ENCODE data around the gene GJA5. TPM values are rescaled to one million over a fixed set of nuclear protein-coding genes. Genes with fewer than 3 reads are reported as not detected.

Gene GJA5
- total RNA-seq, 2 donors from 2014 or later, result not detected

DNA sequence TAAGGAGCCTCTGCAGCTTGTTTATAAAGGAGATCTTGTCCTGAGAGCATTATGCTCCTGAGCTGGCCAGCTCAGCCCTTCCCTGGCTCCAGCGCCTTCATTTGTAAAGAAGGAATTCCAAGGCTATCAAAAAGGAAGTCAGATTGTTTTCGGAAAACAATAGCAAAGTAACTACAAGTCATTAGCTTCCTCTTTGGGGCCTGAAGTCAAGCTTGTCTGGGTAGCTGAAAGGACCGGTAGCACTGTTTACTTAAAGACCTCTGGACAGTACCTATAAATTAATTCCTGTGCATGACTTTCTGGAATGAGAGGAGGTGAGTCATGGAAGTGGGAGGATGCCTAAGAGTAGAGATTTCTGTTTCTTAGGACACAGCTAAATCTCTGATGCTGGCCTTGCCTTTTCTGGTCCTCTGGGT is 20.7 kb upstream of the GJA5 start:
- Mint-ChIP-seq H3K27ac (no peak overlapping the region), H3K4me3 (no peak overlapping the region), H3K27me3 (ENCODE audit: low read depth) (peaks cover 10% of the 10 kb centered on the region), H3K36me3 (ENCODE audit: insufficient read depth in 2 of 2) (no peaks in the 10 kb centered on the region), H3K9me3 (no peaks in the 10 kb centered on the region), H3K4me1 (ENCODE audit: low read depth) (no peaks in the 10 kb centered on the region)
- ATAC-seq (replicated peaks in 1 of 2) (no peak), DNase-seq (no peak)

DNA sequence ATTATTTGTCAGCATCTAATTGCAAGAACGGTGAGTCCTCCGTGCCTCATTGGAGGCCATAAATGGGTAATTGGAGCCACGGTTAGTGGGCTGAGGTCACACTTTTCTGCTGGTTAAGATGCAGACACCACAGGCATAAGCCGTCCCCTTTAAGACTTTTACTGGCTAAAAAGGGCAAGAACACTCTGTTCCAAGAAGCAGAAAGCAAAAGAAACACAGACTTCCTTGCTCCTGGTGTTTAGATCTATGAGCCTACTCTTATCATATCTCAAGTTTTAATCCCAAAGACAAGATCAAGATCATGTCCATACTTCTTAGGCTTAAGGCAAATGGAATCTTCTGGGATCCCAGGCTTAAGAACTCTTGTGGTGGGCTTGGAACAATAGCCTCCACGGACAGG is 17.3 kb upstream of the GJA5 start:
- ATAC-seq (replicated peaks in 1 of 2) (no peak), DNase-seq (no peak)
- H3K36me3 Mint-ChIP-seq (ENCODE audit: insufficient read depth in 2 of 2), result no peaks in the 10 kb centered on the region
- H3K4me3 Mint-ChIP-seq, result no peak overlapping the region
- no peaks in the 10 kb centered on the region for H3K9me3 Mint-ChIP-seq
- H3K4me1 Mint-ChIP-seq (ENCODE audit: low read depth), result no peaks in the 10 kb centered on the region
- peaks cover 21% of the 10 kb centered on the region for H3K27me3 Mint-ChIP-seq (ENCODE audit: low read depth)
- no peak overlapping the region for H3K27ac Mint-ChIP-seq

GRCh38 chr1:147773215-147773715 is 12.9 kb upstream of the GJA5 start:
- Mint-ChIP-seq H3K4me3 (no peak overlapping the region), H3K27me3 (ENCODE audit: low read depth) (peaks cover 24% of the 10 kb centered on the region), H3K4me1 (ENCODE audit: low read depth) (peaks cover 6% of the 10 kb centered on the region), H3K9me3 (no peaks in the 10 kb centered on the region), H3K36me3 (ENCODE audit: insufficient read depth in 2 of 2) (no peaks in the 10 kb centered on the region), H3K27ac (no peak overlapping the region)
- ATAC-seq (replicated peaks in 1 of 2) (no peak), DNase-seq (no peak)

DNA sequence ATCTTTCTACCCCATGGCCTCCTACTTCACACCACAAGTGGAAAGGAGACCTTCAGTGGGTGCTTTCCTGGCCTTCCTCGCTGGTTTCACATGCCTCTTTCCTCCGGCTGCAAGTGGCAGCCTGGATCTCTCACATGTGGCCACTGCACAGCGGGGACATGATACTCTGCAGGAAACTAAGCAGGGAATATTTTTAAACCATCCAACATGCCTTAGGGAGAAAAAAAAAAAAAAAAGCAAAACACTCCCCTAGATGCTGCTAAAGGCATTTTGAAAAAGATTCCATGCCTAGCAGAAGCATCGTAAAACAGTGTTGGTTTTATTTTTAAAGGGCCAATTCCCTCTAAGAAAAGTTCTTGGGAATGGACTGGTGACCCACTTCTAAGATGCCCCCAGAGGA is 12.2 kb upstream of the GJA5 start:
- DNase-seq, result no peak
- peaks cover 6% of the 10 kb centered on the region for H3K4me1 Mint-ChIP-seq (ENCODE audit: low read depth)
- no peaks in the 10 kb centered on the region for H3K36me3 Mint-ChIP-seq (ENCODE audit: insufficient read depth in 2 of 2)
- ATAC-seq (replicated peaks in 1 of 2), result no peak
- peaks cover 24% of the 10 kb centered on the region for H3K27me3 Mint-ChIP-seq (ENCODE audit: low read depth)
- H3K9me3 Mint-ChIP-seq, result no peaks in the 10 kb centered on the region
- no peak overlapping the region for H3K27ac Mint-ChIP-seq
- H3K4me3 Mint-ChIP-seq, result no peak overlapping the region

- Mint-ChIP-seq H3K27ac (no peak overlapping the region), H3K36me3 (ENCODE audit: insufficient read depth in 2 of 2) (no peaks in the 10 kb centered on the region), H3K27me3 (ENCODE audit: low read depth) (peaks cover 24% of the 10 kb centered on the region), H3K4me3 (no peak overlapping the region), H3K4me1 (ENCODE audit: low read depth) (peaks cover 6% of the 10 kb centered on the region), H3K9me3 (no peaks in the 10 kb centered on the region)
- DNase-seq (no peak), ATAC-seq (replicated peaks in 1 of 2) (peak; percentile 40 to 59)
Observed at GRCh38 chr1:147771226-147772125, 11.1 kb upstream of the GJA5 start.

DNA sequence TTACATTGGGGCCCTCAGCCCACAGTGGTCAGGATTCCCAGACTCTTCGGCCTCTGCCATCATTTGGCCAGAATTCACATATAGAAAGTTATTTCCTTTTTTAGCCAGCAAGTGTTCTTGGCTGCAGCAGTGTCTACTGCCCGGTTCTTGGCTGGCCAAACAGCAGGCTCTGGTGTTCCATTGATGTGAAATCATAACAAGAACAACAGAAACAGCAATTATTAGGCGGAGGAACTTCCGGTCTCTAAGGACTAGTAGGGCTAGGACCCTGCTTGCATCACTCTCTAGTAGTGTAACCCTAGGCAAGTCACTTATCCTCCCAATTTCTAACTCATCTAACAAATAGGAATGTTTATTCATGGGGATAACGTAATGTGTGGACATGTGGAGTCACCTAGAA is 8.7 kb upstream of the GJA5 start:
- no peak for DNase-seq
- ATAC-seq (replicated peaks in 1 of 2), result no peak
- no peaks in the 10 kb centered on the region for H3K36me3 Mint-ChIP-seq (ENCODE audit: insufficient read depth in 2 of 2)

DNA sequence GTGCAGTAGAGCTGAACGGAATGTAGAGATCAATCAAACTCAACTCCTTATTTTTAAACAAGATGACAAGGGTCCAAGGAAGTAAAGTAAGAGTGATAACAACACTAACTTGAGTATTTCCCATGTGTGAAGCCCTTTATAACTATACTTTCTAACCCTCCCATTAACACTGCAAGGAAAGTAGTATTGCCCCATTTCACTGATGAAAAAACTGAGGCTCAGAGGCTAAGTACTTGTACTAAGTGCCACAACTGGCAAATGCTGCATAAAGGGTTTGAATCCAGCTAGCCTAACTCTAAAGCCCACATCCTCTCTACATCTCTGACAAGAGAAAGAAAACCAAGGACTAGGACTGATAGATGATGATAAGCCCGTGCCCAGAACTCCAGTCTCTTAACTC is 8.2 kb upstream of the GJA5 start:
- Mint-ChIP-seq H3K27me3 (ENCODE audit: low read depth) (peaks cover 14% of the 10 kb centered on the region), H3K4me3 (no peak overlapping the region), H3K9me3 (no peaks in the 10 kb centered on the region), H3K36me3 (ENCODE audit: insufficient read depth in 2 of 2) (no peaks in the 10 kb centered on the region), H3K4me1 (ENCODE audit: low read depth) (peaks cover 6% of the 10 kb centered on the region), H3K27ac (no peak overlapping the region)
- DNase-seq, result no peak
- no peak for ATAC-seq (replicated peaks in 1 of 2)

More for the DNA sequence above, 8.7 kb upstream of the GJA5 start:
- H3K4me3 Mint-ChIP-seq, result no peak overlapping the region
- no peaks in the 10 kb centered on the region for H3K9me3 Mint-ChIP-seq
- peaks cover 18% of the 10 kb centered on the region for H3K27me3 Mint-ChIP-seq (ENCODE audit: low read depth)
- H3K27ac Mint-ChIP-seq, result no peak overlapping the region
- H3K4me1 Mint-ChIP-seq (ENCODE audit: low read depth), result peaks cover 6% of the 10 kb centered on the region

DNA sequence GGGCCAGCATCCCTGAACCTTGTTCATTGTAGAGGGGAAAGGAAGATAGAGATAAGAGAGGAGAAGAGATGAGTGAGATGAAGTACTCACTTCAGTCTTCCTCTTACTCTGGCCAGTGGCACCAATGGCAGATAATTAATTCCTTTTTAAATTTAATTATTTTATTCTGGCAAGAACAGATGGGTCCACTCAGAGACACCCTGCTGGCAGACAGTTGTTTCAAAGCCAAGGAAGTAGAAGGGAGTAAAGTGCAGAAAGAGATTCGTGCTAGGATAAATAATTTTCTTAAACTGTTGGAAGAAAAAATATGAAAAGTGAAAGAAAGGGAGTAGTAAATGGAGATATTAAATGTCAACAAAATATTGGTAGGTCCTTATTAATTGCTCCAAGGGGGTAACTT is 7.7 kb upstream of the GJA5 start:
- H3K27ac Mint-ChIP-seq, result no peak overlapping the region
- no peak for ATAC-seq (replicated peaks in 1 of 2)
- H3K4me1 Mint-ChIP-seq (ENCODE audit: low read depth), result peaks cover 9% of the 10 kb centered on the region
- H3K9me3 Mint-ChIP-seq, result no peaks in the 10 kb centered on the region
- no peak for DNase-seq
- no peaks in the 10 kb centered on the region for H3K36me3 Mint-ChIP-seq (ENCODE audit: insufficient read depth in 2 of 2)
- H3K27me3 Mint-ChIP-seq (ENCODE audit: low read depth), result peaks cover 9% of the 10 kb centered on the region
- H3K4me3 Mint-ChIP-seq, result no peak overlapping the region

GRCh38 chr1:147762233-147763024 is 2.0 kb upstream of the GJA5 start:
- no peaks in the 10 kb centered on the region for H3K36me3 Mint-ChIP-seq (ENCODE audit: insufficient read depth in 2 of 2)
- peak overlapping the region; percentile 2 for H3K27ac Mint-ChIP-seq
- ATAC-seq (replicated peaks in 1 of 2) (no peak), DNase-seq (no peak)
- no peak overlapping the region for H3K4me3 Mint-ChIP-seq
- H3K27me3 Mint-ChIP-seq (ENCODE audit: low read depth), result no peaks in the 10 kb centered on the region
- H3K4me1 Mint-ChIP-seq (ENCODE audit: low read depth), result peaks cover 22% of the 10 kb centered on the region
- H3K9me3 Mint-ChIP-seq, result no peaks in the 10 kb centered on the region

- H3K27me3 Mint-ChIP-seq (ENCODE audit: low read depth), result no peaks in the 10 kb centered on the region
- no peak overlapping the region for H3K4me3 Mint-ChIP-seq
- DNase-seq, result no peak
- no peaks in the 10 kb centered on the region for H3K9me3 Mint-ChIP-seq
- H3K4me1 Mint-ChIP-seq (ENCODE audit: low read depth), result peaks cover 22% of the 10 kb centered on the region
- H3K36me3 Mint-ChIP-seq (ENCODE audit: insufficient read depth in 2 of 2), result no peaks in the 10 kb centered on the region
- no peak overlapping the region for H3K27ac Mint-ChIP-seq
- ATAC-seq (replicated peaks in 1 of 2), result no peak
Observed at GRCh38 chr1:147758379-147759100, 1.9 kb downstream of the GJA5 start.

DNA sequence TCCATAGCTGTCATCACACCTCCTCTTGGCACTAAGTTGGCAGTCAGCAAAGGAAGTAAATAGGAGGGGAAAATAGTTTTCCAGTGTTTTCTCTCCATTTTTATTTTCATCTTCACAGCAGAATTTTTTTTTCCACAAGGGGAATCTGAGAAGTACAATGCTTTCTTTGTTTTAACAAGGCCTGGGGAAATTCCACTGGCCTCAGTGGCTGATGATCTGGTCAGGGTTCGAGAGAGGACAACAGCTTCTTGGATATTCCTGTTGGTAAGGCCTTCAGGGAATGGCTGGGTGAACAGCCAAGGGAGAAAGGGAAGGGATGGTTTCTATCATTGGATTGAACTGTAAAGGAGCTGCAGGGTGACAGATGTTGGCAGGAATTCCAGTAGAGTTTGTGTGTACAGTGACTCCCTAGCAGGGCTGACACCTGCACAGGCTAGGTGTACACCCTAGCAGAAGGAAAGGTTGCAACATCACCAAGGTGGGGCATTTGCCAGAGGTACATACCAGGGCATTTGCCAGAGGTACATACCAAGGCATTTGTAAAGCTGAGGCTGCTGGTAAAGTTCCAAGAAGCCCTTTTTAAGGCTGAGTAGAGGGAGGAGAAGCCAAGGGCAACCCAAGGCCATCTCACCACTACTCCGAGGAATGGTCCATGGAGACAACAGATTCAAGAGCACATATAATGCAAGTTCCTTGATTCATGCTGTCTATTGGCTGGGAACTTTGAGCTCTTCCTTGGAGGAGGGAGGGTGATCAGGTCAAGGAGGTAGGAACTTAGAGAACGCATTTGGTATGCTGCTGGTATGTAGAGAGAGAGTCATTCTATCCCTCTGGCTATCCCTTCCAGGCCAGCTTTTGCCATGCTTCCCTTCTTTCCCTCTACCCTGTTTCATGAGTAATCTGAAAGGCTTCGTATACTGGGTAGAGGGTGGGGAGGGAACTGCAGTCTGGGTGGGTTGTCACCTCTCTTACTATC is 3.1 kb downstream of the GJA5 start:
- H3K4me1 Mint-ChIP-seq (ENCODE audit: low read depth), result peaks cover 10% of the 10 kb centered on the region

DNA sequence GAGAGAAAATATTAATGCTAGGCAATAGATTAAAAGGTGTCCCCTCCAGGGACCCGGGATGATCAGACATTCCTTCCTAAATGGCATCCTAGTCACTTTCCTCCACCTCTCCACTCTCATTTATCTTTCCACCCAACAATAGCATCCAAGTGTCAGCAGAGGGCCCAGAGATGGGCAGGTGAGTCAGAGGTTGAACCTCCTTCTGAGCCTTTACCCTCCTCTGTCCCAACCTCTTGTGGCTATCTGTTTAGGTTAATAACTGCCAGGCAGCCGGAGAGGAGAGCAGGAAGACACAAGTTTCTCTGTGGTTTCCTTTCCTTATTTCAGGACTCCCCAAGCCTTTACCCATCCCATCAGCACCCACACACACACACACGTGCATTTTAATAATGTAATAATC is 4.1 kb downstream of the GJA5 start:
- ATAC-seq (replicated peaks in 1 of 2) (no peak), DNase-seq (no peak)
- Mint-ChIP-seq H3K36me3 (ENCODE audit: insufficient read depth in 2 of 2) (no peaks in the 10 kb centered on the region), H3K27ac (no peak overlapping the region), H3K4me1 (ENCODE audit: low read depth) (peaks cover under 1% of the 10 kb centered on the region), H3K4me3 (no peak overlapping the region), H3K9me3 (no peaks in the 10 kb centered on the region), H3K27me3 (ENCODE audit: low read depth) (no peaks in the 10 kb centered on the region)

More for the DNA sequence above, 3.1 kb downstream of the GJA5 start:
- ATAC-seq (replicated peaks in 1 of 2) (no peak), DNase-seq (no peak)
- Mint-ChIP-seq H3K4me3 (no peak overlapping the region), H3K9me3 (no peaks in the 10 kb centered on the region), H3K27me3 (ENCODE audit: low read depth) (no peaks in the 10 kb centered on the region), H3K27ac (no peak overlapping the region), H3K36me3 (ENCODE audit: insufficient read depth in 2 of 2) (no peaks in the 10 kb centered on the region)

All from activated T-cell treated with anti-CD3 and anti-CD28 coated beads, Interleukin-2, amount 50 U/mL, for 72 hours (primary cell).